PFSK-1 (cell line): Measurements from ENCODE around the gene AP1G1.

ENCODE experiments used
- FOXP2 ChIP-seq: optimal IDR thresholded peaks from 2 replicates; pipeline ENCODE3; 2011; ENCODE audit warnings: borderline replicate concordance, control low read depth, inconsistent platforms; ENCODE audit not compliant: insufficient read depth; ENCODE audit errors: extremely low read length, extremely low read depth
- POLR2AphosphoS5 ChIP-seq: IDR thresholded peaks from 2 replicates; pipeline ENCODE4 v1.6.1; 2012; ENCODE audit warnings: low read depth, mild to moderate bottlenecking, control low read depth, low read length, moderate library complexity
- SIN3A ChIP-seq: IDR thresholded peaks from 2 replicates; pipeline ENCODE4 v1.6.1; 2012; ENCODE audit warnings: mild to moderate bottlenecking, low read length, moderate library complexity, borderline replicate concordance; ENCODE audit not compliant: insufficient read depth
- TAF1 ChIP-seq: IDR thresholded peaks from 2 replicates; pipeline ENCODE4 v1.6.1; 2012; ENCODE audit warnings: low read length, control low read depth, borderline replicate concordance; ENCODE audit not compliant: insufficient read depth
- TF ChIP-seq, protein P1 (sequence below), 2 experiments: IDR thresholded peaks; 2 replicates each; pipeline versions ENCODE4 v1.6.1 to v1.8.0; 2011 to 2012; ENCODE audit warnings: low read depth in 2 of 2, low read length in 2 of 2, control low read depth in 1 of 2, inconsistent platforms in 1 of 2, mild to moderate bottlenecking in 1 of 2, moderate library complexity in 1 of 2; ENCODE audit not compliant: insufficient read depth in 1 of 2

DNA sequence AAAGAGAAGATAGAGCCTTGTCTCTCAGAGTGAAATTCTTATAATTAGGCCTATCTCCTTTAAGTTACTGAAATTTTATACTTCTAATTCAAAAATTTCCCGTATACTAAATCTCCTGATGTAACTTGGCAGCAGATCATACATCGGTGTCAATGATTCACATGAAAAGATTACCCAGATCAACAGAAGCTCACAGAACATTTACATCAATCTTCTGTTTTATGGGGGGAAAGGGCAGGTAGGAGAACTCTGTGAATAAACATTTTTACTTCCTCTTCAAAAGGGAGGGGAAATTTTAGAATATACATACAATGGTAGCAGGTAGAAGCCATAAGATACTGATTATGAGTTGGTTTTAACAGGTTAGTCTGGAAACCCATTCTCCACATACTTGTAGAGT lies 127.3 kb downstream of the AP1G1 start:
- TF ChIP-seq, protein P1, sequence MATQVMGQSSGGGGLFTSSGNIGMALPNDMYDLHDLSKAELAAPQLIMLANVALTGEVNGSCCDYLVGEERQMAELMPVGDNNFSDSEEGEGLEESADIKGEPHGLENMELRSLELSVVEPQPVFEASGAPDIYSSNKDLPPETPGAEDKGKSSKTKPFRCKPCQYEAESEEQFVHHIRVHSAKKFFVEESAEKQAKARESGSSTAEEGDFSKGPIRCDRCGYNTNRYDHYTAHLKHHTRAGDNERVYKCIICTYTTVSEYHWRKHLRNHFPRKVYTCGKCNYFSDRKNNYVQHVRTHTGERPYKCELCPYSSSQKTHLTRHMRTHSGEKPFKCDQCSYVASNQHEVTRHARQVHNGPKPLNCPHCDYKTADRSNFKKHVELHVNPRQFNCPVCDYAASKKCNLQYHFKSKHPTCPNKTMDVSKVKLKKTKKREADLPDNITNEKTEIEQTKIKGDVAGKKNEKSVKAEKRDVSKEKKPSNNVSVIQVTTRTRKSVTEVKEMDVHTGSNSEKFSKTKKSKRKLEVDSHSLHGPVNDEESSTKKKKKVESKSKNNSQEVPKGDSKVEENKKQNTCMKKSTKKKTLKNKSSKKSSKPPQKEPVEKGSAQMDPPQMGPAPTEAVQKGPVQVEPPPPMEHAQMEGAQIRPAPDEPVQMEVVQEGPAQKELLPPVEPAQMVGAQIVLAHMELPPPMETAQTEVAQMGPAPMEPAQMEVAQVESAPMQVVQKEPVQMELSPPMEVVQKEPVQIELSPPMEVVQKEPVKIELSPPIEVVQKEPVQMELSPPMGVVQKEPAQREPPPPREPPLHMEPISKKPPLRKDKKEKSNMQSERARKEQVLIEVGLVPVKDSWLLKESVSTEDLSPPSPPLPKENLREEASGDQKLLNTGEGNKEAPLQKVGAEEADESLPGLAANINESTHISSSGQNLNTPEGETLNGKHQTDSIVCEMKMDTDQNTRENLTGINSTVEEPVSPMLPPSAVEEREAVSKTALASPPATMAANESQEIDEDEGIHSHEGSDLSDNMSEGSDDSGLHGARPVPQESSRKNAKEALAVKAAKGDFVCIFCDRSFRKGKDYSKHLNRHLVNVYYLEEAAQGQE (IDR thresholded peaks at IDR 0.05; ENCODE audit: insufficient read depth in 1 of 2, low read depth in 2 of 2, low read length in 2 of 2) = no peak
- TF ChIP-seq POLR2AphosphoS5 (no peak), TAF1 (no peak), SIN3A (no peak), FOXP2 (no peak)
